ENCODE measurements around the gene SPOCK1. TPM values are rescaled to one million over a fixed set of nuclear protein-coding genes. Genes with fewer than 3 reads are reported as not detected.
"Not testable (repeated sequence)": the region's sequence is repeated elsewhere in the genome, so short reads cannot be mapped to it uniquely, and the experiment has no call there.

Gene SPOCK1
- total RNA-seq, result 0.20 and 3.9 TPM in 2 replicates

DNA sequence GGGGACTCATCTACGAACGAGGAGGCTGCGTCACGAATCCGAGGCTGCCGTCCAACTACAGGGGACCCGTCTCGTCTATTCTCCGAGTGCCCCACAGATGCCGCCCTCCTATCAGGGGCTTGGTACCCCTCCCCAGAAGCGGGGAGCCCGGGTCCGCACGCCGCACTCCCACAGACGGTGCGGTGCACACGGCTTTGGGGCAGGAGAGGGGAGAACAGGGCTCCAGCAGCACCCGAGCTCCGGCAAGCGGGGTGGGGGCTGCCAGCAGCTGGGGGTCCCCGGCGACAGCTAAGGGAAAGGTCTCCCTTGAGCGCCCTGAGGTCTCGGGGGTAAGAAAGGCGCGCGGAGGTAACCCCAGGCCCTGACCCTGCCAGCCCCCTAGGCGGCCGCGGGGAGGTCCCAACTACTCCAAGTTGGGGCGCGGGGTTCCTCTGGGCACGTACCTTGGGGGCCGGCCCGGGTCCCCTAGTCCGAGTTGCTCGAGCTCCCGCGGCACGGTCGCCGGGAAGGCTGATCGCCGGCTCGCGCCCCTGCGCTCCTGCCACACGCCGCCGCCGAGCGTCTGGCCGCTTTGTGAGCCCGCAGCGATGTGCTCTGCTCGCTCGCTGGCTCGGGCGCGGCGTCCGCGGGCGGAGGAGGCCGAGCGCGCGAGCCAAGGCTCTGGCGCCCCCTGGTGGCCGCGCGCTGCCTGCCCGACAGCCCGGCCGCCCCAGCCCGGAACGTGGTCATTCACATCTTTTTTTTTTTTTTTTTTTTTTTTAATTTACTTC is at the start of gene SPOCK1:
Gene SPOCK1, minus strand, starts transcription at position 591 of the 770 bp plus-strand sequence.
- peak; percentile 78 to 87 for DNase-seq (ENCODE audit: low read depth in 2 of 2)

GRCh38 chr5:137545956-137546355 is 46.8 kb upstream of the SPOCK1 start:
- no peak for DNase-seq (ENCODE audit: low read depth in 2 of 2)

GRCh38 chr5:137535449-137535848 is 36.3 kb upstream of the SPOCK1 start:
- DNase-seq (ENCODE audit: low read depth in 2 of 2), result not testable (repeated sequence)

DNA sequence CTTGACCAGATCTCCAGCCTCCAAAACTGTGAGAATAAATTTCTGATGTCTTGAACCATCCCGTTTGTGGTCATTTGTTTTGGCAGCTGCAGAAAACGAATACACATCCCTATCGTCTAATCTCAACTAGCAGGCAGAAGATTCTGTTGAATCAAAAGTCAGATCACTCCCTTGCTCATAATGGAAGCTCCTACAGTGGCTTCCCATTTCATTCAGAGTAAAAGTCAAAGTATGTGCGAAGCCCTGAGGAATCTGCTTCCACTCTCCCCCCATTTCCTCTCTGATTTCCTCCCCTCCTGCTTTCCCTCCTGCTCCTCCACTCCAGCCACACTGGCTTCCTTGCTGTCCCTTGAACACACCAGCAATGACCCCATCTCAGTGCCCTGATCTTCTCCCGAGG is 34.8 kb upstream of the SPOCK1 start:
- DNase-seq (ENCODE audit: low read depth in 2 of 2), result no peak

GRCh38 chr5:137531266-137531665 is 32.1 kb upstream of the SPOCK1 start:
- no peak for DNase-seq (ENCODE audit: low read depth in 2 of 2)

DNA sequence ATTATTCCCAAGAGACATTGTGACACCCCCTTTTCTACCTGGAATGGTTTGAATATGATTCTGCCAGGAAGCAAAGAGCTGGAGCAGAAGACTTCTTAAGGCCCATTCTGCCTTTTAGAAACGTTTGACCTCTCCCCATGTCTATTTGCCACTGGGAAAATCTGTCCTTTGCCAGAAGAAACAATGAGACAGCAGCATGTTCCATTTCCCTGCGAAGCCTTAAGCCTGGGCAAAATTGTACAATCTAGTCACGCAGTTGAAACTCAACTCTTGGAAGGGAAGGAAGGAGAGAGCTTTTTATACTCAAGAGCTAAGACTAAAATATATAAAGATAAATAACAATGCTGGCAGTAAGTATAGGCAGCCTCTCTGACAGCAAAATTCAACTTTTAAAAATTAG is 22.1 kb upstream of the SPOCK1 start:
- no peak for DNase-seq (ENCODE audit: low read depth in 2 of 2)

GRCh38 chr5:137516961-137517360 is 17.8 kb upstream of the SPOCK1 start:
- no peak for DNase-seq (ENCODE audit: low read depth in 2 of 2)

DNA sequence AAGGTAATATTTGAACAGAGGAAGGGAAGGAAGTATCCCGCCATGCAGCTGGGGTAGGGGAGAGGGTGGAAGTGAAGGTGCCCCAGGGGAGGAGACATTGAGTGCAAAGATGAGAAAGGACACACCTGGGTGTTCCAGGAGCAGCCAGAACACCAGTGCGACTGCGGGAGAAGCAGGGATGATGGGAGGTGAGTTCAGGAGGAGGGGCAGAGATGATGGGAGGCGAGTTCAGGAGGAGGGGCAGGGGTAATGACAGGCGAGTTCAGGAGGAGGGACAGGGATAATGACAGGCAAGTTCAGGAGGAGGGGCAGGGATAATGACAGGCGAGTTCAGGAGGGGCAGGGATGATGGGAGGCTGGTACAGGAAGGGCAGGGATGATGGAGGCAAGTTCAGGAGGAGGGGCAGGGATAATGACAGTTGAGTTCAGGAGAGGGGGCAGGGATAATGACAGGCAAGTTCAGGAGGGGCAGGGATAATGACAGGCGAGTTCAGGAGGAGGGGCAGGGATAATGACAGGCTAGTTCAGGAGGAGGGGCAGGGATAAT is 17.2 kb upstream of the SPOCK1 start:
- DNase-seq (ENCODE audit: low read depth in 2 of 2), result no peak

DNA sequence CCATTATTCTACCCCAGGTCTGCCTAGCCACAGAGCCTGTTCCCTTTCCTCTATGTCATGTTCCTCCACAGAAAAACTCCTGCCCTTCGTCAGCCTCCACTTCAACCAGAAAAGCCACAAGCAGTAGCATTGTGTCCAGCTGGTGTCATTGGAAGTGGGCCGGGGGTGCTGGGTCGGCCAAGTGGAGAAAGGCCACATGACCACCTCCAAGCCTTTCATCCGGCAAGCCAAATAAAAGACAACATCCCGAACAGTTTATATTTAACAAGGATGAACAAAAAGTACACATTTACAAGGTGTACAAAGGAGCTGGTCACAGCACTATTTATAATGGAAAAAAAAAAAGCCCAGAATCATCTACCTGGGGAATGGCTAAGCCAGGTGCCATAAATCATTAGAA is 16.1 kb upstream of the SPOCK1 start:
- no peak for DNase-seq (ENCODE audit: low read depth in 2 of 2)

DNA sequence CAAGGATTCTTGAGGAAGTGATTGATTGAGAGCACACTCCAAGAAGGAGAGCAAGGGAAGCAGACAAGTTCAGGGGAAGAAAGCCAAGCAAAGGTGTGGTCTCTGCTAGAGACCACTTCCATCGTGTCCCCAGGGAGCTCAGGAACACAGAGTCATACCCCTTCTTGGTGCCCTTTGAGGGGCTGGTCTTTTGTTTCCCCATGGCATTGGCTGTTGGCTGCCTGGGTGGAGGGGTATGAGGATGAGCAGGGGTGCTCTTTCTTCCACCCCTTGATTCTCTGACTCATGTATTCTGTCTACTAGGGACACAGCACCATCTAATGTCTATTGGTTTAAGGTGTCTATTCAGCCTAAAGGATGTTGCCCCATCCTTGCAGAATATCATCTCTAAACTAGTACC is 11.5 kb upstream of the SPOCK1 start:
- DNase-seq (ENCODE audit: low read depth in 2 of 2), result no peak

GRCh38 chr5:137507150-137507549 is 8.0 kb upstream of the SPOCK1 start:
- DNase-seq (ENCODE audit: low read depth in 2 of 2), result no peak

DNA sequence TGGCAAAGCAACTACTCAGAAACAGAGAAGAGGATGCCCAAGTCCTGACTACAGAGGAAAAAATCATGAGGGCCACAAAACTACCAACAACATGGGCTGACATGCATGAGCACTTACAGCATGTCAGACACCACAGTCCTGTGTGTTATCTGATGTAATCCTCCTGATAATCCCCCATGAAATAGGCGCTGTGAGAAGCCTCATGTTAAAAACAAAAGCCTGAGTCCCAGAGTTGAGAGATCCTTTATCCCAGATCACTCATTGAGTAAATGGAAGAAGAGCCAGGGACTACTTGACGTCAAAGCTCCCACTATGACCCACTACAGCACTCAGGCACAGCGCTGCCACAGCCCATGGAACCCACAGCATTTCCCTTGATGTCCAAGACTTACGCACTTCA is 7.2 kb upstream of the SPOCK1 start:
- no peak for DNase-seq (ENCODE audit: low read depth in 2 of 2)

- DNase-seq (ENCODE audit: low read depth in 2 of 2), result no peak
Observed at GRCh38 chr5:137504916-137505315, 5.8 kb upstream of the SPOCK1 start.

- DNase-seq (ENCODE audit: low read depth in 2 of 2), result no peak
Observed at GRCh38 chr5:137503456-137503855, 4.3 kb upstream of the SPOCK1 start.

GRCh38 chr5:137502632-137503031 is 3.5 kb upstream of the SPOCK1 start:
- DNase-seq (ENCODE audit: low read depth in 2 of 2), result no peak

GRCh38 chr5:137501846-137502406 is 2.8 kb upstream of the SPOCK1 start:
- no peak for DNase-seq (ENCODE audit: low read depth in 2 of 2)

DNA sequence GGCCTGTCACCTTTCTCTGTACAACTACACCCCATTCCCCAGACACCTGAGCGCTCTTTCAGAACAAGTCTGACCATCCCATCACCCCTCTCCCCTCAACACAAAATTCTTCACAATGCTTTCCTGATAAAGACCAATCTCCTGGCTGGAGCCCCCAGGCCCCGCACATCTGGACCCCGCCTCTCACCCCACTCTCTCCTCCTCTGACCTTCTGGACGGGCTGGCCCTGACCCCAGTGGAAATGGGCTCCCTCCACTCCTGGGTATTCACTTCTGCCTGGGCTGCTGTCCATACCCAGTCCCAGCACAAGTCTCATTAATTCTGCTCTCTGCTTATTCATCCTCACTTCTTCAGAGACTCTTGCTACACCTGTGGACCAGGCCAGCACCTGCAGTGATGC is 2.1 kb upstream of the SPOCK1 start:
- no peak for DNase-seq (ENCODE audit: low read depth in 2 of 2)

DNA sequence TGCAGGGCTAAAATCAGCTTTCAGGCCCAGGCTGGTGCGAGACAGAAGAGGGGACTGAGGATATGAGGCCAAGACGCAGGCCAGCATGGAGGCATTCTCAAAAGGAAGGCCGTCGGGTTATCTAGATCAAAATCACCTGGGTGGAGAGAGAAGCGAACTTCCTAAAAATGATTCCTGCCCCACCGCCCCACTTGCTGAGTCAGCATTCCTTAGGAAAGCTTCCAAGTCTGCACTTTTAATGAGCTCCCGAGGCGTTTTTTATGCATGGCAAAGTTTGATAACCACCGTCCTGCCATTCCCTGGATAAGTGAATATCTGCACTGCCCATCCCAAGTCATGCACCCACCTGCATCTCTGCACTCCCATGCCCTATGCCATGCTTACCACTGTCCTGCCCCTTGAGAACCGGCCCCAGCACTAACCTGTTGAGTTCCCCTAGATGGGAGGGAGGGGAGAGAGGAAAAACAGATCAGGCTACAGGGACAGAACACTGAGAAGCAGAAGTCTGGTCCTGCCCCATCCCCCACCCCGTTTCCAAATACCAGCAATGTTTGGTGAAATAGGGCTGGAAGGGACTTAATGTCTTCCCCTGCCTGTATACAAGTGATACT is 1.6 kb upstream of the SPOCK1 start:
- DNase-seq (ENCODE audit: low read depth in 2 of 2), result no peak

DNA sequence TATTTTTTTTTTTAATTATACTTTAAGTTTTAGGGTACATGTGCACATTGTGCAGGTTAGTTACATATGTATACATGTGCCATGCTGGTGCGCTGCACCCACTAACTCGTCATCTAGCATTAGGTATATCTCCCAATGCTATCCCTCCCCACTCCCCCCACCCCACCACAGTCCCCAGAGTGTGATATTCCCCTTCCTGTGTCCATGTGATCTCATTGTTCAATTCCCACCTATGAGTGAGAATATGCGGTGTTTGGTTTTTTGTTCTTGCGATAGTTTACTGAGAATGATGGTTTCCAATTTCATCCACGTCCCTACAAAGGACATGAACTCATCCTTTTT is 351 bp upstream of the SPOCK1 start:
- DNase-seq (ENCODE audit: low read depth in 2 of 2), result not testable (repeated sequence)

DNA sequence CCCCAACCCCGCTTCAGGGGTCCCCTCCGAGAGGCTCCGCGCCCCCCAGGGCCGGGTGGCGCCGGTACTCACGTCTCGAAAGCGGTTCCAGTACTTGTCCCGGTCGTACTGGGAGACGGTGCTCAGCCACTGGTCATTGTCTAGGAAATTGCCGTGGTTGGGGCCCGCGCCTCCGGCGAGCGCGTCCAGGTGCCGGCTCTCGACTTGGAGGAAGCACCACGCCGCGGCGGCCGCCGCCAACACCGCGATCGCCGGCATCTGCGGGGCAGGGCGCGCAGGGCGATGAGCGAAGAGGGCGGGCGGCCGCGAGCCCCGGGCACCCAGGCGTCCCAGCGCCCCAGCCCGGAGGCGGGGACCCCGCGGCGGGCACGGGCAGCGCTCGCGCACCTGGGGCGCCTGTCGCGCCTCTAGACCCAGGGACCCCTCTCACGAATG is 808 bp downstream of the SPOCK1 start:
- DNase-seq (ENCODE audit: low read depth in 2 of 2), result peak; percentile 14 to 20

GRCh38 chr5:137497396-137498290 is 1.5 kb downstream of the SPOCK1 start:
- no peak for DNase-seq (ENCODE audit: low read depth in 2 of 2)

DNA sequence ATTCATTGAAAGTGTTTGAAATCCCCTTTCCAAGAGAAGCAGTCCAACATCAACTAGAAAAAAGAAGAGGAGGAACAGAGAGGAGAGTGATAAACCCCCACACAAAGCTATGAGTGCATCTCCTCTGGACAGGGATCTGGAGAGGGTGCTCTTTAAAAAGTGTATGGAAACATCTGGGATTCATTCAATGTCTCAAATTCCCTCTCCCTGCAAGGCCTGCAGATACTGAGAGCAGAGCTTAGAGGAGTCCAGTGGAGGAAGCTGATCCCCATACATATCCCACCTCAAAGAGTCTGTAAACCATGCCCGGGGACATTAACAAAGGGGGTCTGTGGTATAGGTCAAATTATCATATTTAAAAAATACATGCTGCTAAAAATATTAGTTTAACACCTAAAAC is 2.2 kb downstream of the SPOCK1 start:
- DNase-seq (ENCODE audit: low read depth in 2 of 2), result no peak

All from lung microvascular endothelial cell (primary cell).